ENCODE measurements around the gene KIF6.

GRCh38 chr6:39381550-39382140, 343.6 kb downstream of the KIF6 start:
- TF ChIP-seq CTCF (conservative IDR thresholded peaks at IDR 0.05; ENCODE audit: low read length), result no peak
- TF ChIP-seq EZH2phosphoT487 (IDR thresholded peaks at IDR 0.05; ENCODE audit: borderline replicate concordance), result no peak

Measured in Loucy (cell line).